Measurements from ENCODE around the gene NR6A1.
"Not testable (repeated sequence)": the region's sequence is repeated elsewhere in the genome, so short reads cannot be mapped to it uniquely, and the experiment has no call there.

DNA sequence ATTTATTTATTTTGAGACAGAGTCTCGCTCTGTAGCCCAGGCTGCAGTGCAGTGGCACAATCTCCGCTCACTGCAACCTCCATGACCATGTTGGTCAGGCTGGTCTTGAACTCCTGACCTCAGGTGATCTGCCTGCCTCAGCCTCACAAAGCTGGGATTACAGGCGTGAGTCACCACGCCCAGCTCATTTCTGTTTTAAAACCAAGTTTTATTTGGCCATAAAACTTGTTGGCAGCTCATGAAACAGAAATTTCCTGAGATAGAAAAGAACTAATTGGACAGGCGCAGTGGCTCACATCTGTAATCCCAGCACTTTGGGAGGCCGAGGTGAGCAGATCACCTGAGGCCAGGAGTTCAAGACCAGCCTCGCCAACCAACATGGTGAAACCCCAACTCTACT, 155.3 kb downstream of the NR6A1 start:
- TF ChIP-seq ZNF114 (tag by site-specific recombination; IDR thresholded peaks at IDR 0.05); ZNF514 (tag by site-specific recombination; IDR thresholded peaks at IDR 0.05); ZNF157 (tag by site-specific recombination; IDR thresholded peaks at IDR 0.05); ZNF558 (tag by site-specific recombination; IDR thresholded peaks at IDR 0.05); SP2 (tag by site-specific recombination; IDR thresholded peaks at IDR 0.05); ZNF266 (tag by site-specific recombination; IDR thresholded peaks at IDR 0.05; ENCODE audit: low read depth): not testable (repeated sequence)
- TF ChIP-seq ZSCAN30 (tag by site-specific recombination; IDR thresholded peaks at IDR 0.05): peak; percentile 34; the same call in 1 of the 2 replicates
- TF ChIP-seq, protein P1, sequence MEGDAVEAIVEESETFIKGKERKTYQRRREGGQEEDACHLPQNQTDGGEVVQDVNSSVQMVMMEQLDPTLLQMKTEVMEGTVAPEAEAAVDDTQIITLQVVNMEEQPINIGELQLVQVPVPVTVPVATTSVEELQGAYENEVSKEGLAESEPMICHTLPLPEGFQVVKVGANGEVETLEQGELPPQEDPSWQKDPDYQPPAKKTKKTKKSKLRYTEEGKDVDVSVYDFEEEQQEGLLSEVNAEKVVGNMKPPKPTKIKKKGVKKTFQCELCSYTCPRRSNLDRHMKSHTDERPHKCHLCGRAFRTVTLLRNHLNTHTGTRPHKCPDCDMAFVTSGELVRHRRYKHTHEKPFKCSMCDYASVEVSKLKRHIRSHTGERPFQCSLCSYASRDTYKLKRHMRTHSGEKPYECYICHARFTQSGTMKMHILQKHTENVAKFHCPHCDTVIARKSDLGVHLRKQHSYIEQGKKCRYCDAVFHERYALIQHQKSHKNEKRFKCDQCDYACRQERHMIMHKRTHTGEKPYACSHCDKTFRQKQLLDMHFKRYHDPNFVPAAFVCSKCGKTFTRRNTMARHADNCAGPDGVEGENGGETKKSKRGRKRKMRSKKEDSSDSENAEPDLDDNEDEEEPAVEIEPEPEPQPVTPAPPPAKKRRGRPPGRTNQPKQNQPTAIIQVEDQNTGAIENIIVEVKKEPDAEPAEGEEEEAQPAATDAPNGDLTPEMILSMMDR (tag by site-specific recombination; IDR thresholded peaks at IDR 0.05): not testable (repeated sequence)

Data from HEK293 (cell line).